Cardiac fibroblast (primary cell): ENCODE data around the gene EXD3.

Experiments
- DNase-seq, 2 donors: peaks; one replicate each; pipeline versions ENCODE4 v3.0.0 to v3.0.0-alpha.2; 2010; ENCODE audit warnings: low read depth in 2 of 2
- H3K4me3 ChIP-seq, 2 donors: replicated peaks in 1 of 2; 1 replicate in 1 of 2; 2 replicates in 1 of 2; pipeline ENCODE4 v1.5.1; 2011; ENCODE audit warnings: low read depth in 2 of 2, low read length in 2 of 2, mild to moderate bottlenecking in 2 of 2, moderate library complexity in 1 of 2
- CTCF ChIP-seq: IDR thresholded peaks from one replicate; pipeline ENCODE4 v1.5.1; 2011; ENCODE audit warnings: low read depth, mild to moderate bottlenecking, low read length, inconsistent platforms

EXD3 gene

DNA sequence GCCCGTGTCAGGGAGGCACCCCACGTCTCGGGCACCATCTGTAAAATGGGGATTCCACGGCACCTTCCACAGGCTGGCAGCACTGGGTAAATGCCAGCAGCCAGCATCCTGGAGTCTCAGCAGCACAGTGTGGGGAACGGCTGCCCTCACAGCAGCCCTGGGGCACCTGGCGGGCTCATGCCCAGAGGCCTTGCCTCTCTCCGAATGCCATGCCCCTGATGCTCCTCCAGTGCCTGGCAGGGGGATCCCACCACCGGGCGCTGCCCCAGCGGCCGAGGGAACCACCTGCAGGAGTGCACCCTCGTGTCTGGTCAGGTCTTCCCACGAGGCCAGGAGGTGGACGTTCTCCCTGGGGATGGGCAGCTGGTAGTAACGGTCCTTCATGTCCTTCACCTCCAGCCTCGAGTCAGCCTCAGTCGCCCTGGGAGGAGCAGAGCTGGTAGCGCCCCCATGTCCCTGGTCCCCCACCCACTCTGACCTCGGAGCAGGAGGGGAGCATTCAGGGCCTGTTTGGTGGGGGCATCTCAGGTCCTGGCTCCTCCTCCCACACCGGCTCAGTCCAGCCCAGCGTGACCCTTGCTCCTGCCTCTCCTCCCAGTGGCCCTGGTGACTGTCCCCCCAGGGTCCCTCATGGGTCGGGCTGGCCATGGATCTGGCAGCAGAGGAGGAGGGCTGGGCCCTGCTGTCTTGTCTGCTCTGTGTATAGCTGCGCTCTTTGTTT lies 71.0 kb downstream of the EXD3 start:
- H3K4me3 ChIP-seq = no peak overlapping the region
- no peak for DNase-seq
- TF ChIP-seq CTCF = no peak

- H3K4me3 ChIP-seq = no peak overlapping the region
- no peak for DNase-seq
- TF ChIP-seq CTCF = no peak
Measured at GRCh38 chr9:137350696-137351584, 72.0 kb downstream of the EXD3 start.

DNA sequence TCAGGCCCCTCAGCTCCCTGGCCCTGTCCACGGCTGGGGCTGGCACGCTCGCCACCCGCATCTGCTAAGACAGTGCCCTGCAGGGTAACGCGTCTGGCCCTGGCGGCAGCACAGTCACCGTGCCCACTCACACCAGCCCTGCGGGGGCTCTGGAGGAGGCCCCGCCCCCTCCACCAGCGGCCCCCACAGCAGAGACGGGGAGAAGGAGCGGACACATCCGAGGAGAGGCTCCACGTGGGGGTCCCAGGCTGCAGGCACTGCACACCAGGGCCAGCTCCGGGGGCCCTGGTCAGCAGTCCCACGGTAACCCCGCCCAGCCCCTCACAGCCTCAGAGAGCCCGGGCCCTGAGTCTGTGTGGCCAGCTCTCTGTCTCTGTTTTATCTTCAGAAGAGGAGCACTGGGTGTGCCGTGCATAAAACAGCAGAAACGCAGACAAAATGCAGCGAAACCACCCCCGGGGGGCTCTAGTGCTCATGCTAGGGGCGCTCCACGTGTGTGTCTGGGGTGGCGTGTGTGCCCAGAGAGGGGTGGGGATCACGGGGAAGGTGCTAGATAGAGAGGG lies 73.4 kb downstream of the EXD3 start:
- TF ChIP-seq CTCF = no peak
- no peak for DNase-seq
- no peak overlapping the region for H3K4me3 ChIP-seq

GRCh38 chr9:137348769-137349470 lies 74.0 kb downstream of the EXD3 start:
- no peak overlapping the region for H3K4me3 ChIP-seq
- no peak for TF ChIP-seq CTCF
- no peak for DNase-seq

DNA sequence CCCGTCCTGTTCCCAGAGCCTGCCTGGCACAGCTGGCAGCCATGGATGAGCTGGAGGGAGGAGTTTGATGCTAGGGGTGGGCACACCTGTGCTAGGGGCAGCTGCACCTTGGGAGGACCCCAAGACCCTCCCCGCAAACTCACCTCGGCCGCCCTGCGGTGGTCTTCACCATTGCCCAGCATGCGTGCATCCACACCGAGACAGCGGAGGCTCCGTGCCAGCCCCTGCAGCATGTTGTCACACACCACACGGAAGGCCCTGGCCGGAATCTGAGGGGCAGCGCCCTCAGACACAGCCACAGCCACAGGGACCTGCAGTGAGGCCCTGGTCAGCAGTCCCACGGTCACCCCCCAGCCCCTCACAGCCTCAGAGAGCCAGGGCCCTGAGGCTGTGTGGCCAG lies 75.0 kb downstream of the EXD3 start:
- no peak for TF ChIP-seq CTCF
- no peak overlapping the region for H3K4me3 ChIP-seq
- no peak for DNase-seq

DNA sequence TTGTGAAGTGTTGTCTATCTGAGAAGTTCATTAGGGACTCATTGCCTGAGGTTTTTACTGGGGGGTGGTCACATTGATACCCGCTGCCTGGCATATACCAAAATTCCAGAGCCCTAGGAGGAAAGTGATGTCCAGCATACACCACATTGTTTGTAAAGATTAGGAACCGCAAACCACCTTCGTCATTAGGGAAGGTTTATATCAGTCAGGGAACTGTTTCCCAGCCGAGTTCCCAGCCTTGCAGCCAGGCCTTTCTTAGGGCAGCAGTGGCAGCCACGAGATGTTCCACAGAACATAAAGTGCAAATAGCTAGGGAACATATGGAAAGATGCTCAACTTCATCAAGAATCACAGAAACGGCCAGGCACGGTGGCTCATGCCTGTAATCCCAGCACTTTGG lies 80.5 kb downstream of the EXD3 start:
- no peak overlapping the region for H3K4me3 ChIP-seq
- DNase-seq = no peak
- TF ChIP-seq CTCF = no peak
